ENCODE measurements around the gene PSAP. TPM values are rescaled to one million over a fixed set of nuclear protein-coding genes. Genes with fewer than 3 reads are reported as not detected.

PSAP gene
- total RNA-seq, 1 experiment from 2014 or later, result 429 TPM

DNA sequence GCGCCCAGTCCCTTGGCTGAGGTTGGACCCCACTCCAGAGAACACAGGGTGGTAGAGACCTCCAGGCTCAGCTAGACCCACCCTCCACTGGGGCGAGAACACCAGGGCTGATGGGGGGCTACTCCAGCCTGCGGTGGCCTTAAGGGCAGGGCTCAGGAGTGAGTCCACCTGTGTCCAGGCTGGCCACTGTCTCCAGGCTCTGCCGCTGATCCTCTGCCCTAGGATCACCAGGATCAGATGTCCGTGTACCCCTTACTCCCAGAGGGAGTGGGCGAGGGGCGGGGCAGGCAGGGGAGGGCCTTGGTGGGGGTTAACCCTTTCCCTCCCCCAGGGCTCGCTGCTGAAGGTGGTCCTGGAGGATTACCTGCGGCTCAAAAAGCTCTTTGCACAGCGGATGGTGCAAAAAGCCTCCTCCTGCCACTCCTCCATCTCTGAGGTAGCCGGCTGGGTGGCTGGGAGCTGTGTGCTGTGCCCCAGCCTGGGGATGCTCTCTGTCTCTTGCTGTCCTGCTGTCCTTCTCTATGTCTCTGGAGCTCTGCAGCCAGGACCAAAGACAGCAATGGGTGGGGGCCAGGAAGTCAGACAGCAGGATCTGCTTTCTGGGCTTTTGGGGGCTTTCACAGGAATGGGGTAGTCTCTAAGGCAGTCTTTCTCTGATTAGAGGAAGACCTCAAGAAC, 38.0 kb downstream of the PSAP start:
- intact Hi-C loops (cut with micrococcal nuclease; ENCODE audit: unreplicated experiment), result loop anchor here (5.0 kb wide), 1 partner anchor 496 kb away; the partner anchor contains the start of gene SLC29A3
- no peak for TF ChIP-seq EZH2 (IDR thresholded peaks at IDR 0.05; ENCODE audit: borderline replicate concordance, low read depth, low read length, poor library complexity, severe bottlenecking)
- TF ChIP-seq, protein P1, sequence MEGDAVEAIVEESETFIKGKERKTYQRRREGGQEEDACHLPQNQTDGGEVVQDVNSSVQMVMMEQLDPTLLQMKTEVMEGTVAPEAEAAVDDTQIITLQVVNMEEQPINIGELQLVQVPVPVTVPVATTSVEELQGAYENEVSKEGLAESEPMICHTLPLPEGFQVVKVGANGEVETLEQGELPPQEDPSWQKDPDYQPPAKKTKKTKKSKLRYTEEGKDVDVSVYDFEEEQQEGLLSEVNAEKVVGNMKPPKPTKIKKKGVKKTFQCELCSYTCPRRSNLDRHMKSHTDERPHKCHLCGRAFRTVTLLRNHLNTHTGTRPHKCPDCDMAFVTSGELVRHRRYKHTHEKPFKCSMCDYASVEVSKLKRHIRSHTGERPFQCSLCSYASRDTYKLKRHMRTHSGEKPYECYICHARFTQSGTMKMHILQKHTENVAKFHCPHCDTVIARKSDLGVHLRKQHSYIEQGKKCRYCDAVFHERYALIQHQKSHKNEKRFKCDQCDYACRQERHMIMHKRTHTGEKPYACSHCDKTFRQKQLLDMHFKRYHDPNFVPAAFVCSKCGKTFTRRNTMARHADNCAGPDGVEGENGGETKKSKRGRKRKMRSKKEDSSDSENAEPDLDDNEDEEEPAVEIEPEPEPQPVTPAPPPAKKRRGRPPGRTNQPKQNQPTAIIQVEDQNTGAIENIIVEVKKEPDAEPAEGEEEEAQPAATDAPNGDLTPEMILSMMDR (conservative IDR thresholded peaks at IDR 0.05; ENCODE audit: low read depth, low read length), result no peak
- no peak for DNase-seq (ENCODE audit: low spot score)
- Histone ChIP-seq H3K27ac (ENCODE audit: low read depth, low read length, poor library complexity, severe bottlenecking) (no peak overlapping the region), H3K27me3 (replicated peaks; ENCODE audit: insufficient read depth, low read depth, low read length, poor library complexity) (no peaks in the 10 kb centered on the region), H3K36me3 (ENCODE audit: insufficient read depth, low read length, poor library complexity, severe bottlenecking) (peaks cover 42% of the 10 kb centered on the region), H3K4me1 (ENCODE audit: insufficient read depth, low read length, poor library complexity, severe bottlenecking) (no peaks in the 10 kb centered on the region), H3K4me3 (ENCODE audit: low read depth, low read length, poor library complexity, severe bottlenecking) (no peak overlapping the region), H3K9me3 (ENCODE audit: low read depth, low read length, poor library complexity, severe bottlenecking) (no peaks in the 10 kb centered on the region)
- BruUV-seq (replicated peaks), result no TSS peak
- CTCF ChIA-PET, result interaction anchor here (1.2 kb wide), 1 partner anchor 26 kb away, joined by 3 read pairs; no protein-coding TSS in a partner anchor
- POLR2A ChIA-PET (ENCODE audit: low non-redundant PET), result no interaction called here

DNA sequence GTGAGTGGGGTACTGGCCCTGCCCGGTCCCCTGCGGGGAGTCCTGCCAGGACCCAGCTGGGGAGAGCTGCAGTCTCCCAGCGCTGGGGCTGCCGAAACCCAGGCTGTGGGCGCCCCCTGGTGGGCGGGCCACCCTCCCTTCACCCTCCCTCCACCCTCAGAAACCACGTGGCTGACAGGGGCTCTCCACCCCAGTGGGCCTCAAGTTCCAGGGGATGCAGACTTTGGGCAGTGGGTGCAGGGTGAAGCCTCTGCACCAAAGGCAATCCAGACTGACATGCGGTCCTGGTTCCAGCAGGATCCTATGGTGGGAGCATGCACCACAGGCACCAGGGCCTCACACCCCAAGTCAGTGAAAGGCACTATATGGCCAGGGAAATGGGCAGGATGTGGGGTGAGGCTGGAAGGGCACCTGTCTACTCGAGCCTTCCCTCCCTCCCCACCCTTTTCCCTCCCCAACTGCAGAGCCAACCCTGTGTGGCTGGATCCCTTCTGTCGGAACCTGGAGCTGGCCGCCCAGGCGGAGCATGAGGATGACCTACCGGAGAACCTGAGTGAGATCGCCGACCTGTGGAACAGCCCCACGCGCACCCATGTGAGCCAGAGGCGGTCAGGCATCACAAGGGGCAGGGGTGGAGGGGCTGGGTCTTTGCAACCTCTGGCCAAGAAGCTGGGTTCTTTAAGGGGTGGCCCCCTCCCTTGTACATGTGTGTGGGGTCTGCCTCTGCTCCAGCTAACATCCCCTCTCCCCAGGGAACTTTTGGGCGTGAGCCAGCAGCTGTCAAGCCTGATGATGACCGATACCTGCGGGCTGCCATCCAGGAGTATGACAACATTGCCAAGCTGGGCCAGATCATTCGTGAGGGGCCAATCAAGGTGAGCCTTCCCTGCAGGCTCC, 38.8 kb downstream of the PSAP start:
- no peaks in the 10 kb centered on the region for H3K9me3 ChIP-seq (ENCODE audit: low read depth, low read length, poor library complexity, severe bottlenecking)
- no peaks in the 10 kb centered on the region for H3K27me3 ChIP-seq (replicated peaks; ENCODE audit: insufficient read depth, low read depth, low read length, poor library complexity)
- H3K27ac ChIP-seq (ENCODE audit: low read depth, low read length, poor library complexity, severe bottlenecking), result no peak overlapping the region
- H3K36me3 ChIP-seq (ENCODE audit: insufficient read depth, low read length, poor library complexity, severe bottlenecking), result peaks cover 34% of the 10 kb centered on the region
- H3K4me1 ChIP-seq (ENCODE audit: insufficient read depth, low read length, poor library complexity, severe bottlenecking), result no peaks in the 10 kb centered on the region
- no peak for TF ChIP-seq EZH2 (IDR thresholded peaks at IDR 0.05; ENCODE audit: borderline replicate concordance, low read depth, low read length, poor library complexity, severe bottlenecking)
- TF ChIP-seq, protein P1 (conservative IDR thresholded peaks at IDR 0.05; ENCODE audit: low read depth, low read length), result peak; percentile 86
- CTCF ChIA-PET, result interaction anchor here (0.6 to 1.2 kb wide), 5 partner anchors 26 to 498 kb away, joined by 3 to 5 read pairs (median 3); no protein-coding TSS in a partner anchor
- H3K4me3 ChIP-seq (ENCODE audit: low read depth, low read length, poor library complexity, severe bottlenecking), result no peak overlapping the region
- no TSS peak for BruUV-seq (replicated peaks)
- intact Hi-C loops (cut with micrococcal nuclease; ENCODE audit: unreplicated experiment), result loop anchor here (5.0 kb wide), 1 partner anchor 495 kb away; the partner anchor contains the start of gene SLC29A3
- POLR2A ChIA-PET (ENCODE audit: low non-redundant PET), result no interaction called here
- peak; percentile 63 for DNase-seq (ENCODE audit: low spot score)

DNA sequence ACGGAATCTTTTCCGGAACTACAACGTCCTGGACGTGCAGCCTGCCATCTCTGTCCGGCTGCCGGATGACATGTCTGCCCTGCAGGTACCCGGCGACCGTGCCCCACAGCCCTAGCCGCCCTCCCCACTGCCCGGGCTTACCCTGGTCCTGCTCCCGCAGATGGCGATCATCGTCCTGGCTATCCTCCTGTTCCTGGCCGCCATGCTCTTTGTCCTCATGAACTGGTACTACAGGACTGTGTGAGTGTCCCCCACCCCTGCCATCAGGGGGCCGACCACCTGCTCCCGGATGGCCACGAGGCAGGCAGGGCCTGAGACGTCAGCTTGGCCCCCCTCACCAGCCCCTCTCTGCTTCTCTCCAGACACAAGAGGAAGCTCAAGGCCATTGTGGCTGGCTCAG, 39.7 kb downstream of the PSAP start:
- no TSS peak for BruUV-seq (replicated peaks)
- intact Hi-C loops (cut with micrococcal nuclease; ENCODE audit: unreplicated experiment), result loop anchor here (5.0 kb wide), 1 partner anchor 494 kb away; the partner anchor contains the start of gene SLC29A3
- no peaks in the 10 kb centered on the region for H3K4me1 ChIP-seq (ENCODE audit: insufficient read depth, low read length, poor library complexity, severe bottlenecking)
- H3K27me3 ChIP-seq (replicated peaks; ENCODE audit: insufficient read depth, low read depth, low read length, poor library complexity), result no peaks in the 10 kb centered on the region
- POLR2A ChIA-PET (ENCODE audit: low non-redundant PET), result interaction anchor here (0.6 kb wide), 1 partner anchor 510 kb away, joined by 3 read pairs; no protein-coding TSS in a partner anchor
- no peak for DNase-seq (ENCODE audit: low spot score)
- H3K36me3 ChIP-seq (ENCODE audit: insufficient read depth, low read length, poor library complexity, severe bottlenecking), result peaks cover 25% of the 10 kb centered on the region
- H3K9me3 ChIP-seq (ENCODE audit: low read depth, low read length, poor library complexity, severe bottlenecking), result no peaks in the 10 kb centered on the region
- CTCF ChIA-PET, result interaction anchor here (0.6 to 1.0 kb wide), 3 partner anchors 201 to 497 kb away, joined by 3 to 5 read pairs (median 3); no protein-coding TSS in a partner anchor
- H3K4me3 ChIP-seq (ENCODE audit: low read depth, low read length, poor library complexity, severe bottlenecking), result no peak overlapping the region
- TF ChIP-seq, protein P1 (conservative IDR thresholded peaks at IDR 0.05; ENCODE audit: low read depth, low read length), result no peak
- TF ChIP-seq EZH2 (IDR thresholded peaks at IDR 0.05; ENCODE audit: borderline replicate concordance, low read depth, low read length, poor library complexity, severe bottlenecking), result no peak
- H3K27ac ChIP-seq (ENCODE audit: low read depth, low read length, poor library complexity, severe bottlenecking), result no peak overlapping the region
